Activated CD8-positive, alpha-beta T cell treated with anti-CD3 and anti-CD28 coated beads for 36 hours (primary cell): Measurements from ENCODE around the gene UBE2D4. TPM values are rescaled to one million over a fixed set of nuclear protein-coding genes. Genes with fewer than 3 reads are reported as not detected.

Experiments
- ATAC-seq: fragments of 200-7000 bp; cut with Tn5 transposase; one replicate; pipeline ENCODE4 v1.10.0; 2021; ENCODE audit warnings: mild to moderate bottlenecking, moderate library complexity
- CTCF ChIA-PET: fragments of 350-600 bp; sonication (Branson Sonifier 250); formaldehyde crosslinking; loops from one replicate; lab custom pipeline; 2021; ENCODE audit warnings: antibody characterized with exemption; lab: Charles Lee
- POLR2A ChIA-PET: fragments of 350-600 bp; sonication (Branson Sonifier 250); formaldehyde crosslinking; loops from one replicate; lab custom pipeline; 2021; ENCODE audit warnings: antibody characterized with exemption; lab: Charles Lee
- DNase-seq: peaks from one replicate; pipeline ENCODE4 v3.0.0-alpha.2; 2020
- H3K27ac Mint-ChIP-seq: one replicate; pipeline ENCODE4 v1.8.0; 2021; ENCODE audit warnings: mild to moderate bottlenecking, mixed read lengths
- H3K27me3 Mint-ChIP-seq: one replicate; pipeline ENCODE4 v1.8.0; 2021; ENCODE audit warnings: mixed read lengths
- H3K36me3 Mint-ChIP-seq: one replicate; pipeline ENCODE4 v1.8.0; 2021; ENCODE audit warnings: low read depth, mixed read lengths
- H3K4me1 Mint-ChIP-seq: one replicate; pipeline ENCODE4 v1.8.0; 2021; ENCODE audit warnings: low read depth, mixed read lengths
- H3K4me3 Mint-ChIP-seq: one replicate; pipeline ENCODE4 v1.8.0; 2021; ENCODE audit warnings: mild to moderate bottlenecking, moderate library complexity, mixed read lengths
- H3K9me3 Mint-ChIP-seq: one replicate; pipeline ENCODE4 v1.8.0; 2021; ENCODE audit warnings: mixed read lengths
- CTCF ChIP-seq: fragments of 200-600 bp; IDR thresholded peaks from one replicate; pipeline ENCODE4 v1.8.0; 2022; ENCODE audit warnings: antibody characterized with exemption, mild to moderate bottlenecking
- intact Hi-C: fragments of 100-400 bp; cut with micrococcal nuclease; formaldehyde crosslinking; loops from one replicate; pipeline ENCODE4 v1.10.0; 2022
- total RNA-seq, 2 experiments: library from RNA; stranded (reverse); gene quantifications; one replicate each; pipeline ENCODE4 v1.2.3, GENCODE V29; 2021

Gene UBE2D4
- total RNA-seq, 2 experiments from 2014 or later, result 8.8 to 10.2 TPM

GRCh38 chr7:43943417-43944187, 17.4 kb downstream of the UBE2D4 start:
- H3K27ac Mint-ChIP-seq, result no peak overlapping the region
- DNase-seq (no peak), ATAC-seq (no peak)
- ChIA-PET POLR2A (interaction anchor here (1.2 kb wide), 1 partner anchor 9 kb away, joined by 3 read pairs; no protein-coding TSS in a partner anchor), CTCF (interaction anchor here (1.0 to 1.5 kb wide), 2 partner anchors 17 to 104 kb away, joined by 3 read pairs; no protein-coding TSS in a partner anchor)
- TF ChIP-seq CTCF, result no peak
- H3K4me1 Mint-ChIP-seq, result no peaks in the 10 kb centered on the region
- no peaks in the 10 kb centered on the region for H3K27me3 Mint-ChIP-seq
- H3K36me3 Mint-ChIP-seq, result peaks cover 13% of the 10 kb centered on the region
- no peaks in the 10 kb centered on the region for H3K9me3 Mint-ChIP-seq
- intact Hi-C loops, result no loop called here
- H3K4me3 Mint-ChIP-seq, result no peak overlapping the region

- CTCF ChIA-PET, result interaction anchor here (1.5 kb wide), 1 partner anchor 17 kb away, joined by 3 read pairs; no protein-coding TSS in a partner anchor
- DNase-seq, result no peak
- POLR2A ChIA-PET, result interaction anchor here (0.8 kb wide), 2 partner anchors 10 to 68 kb away, joined by 3 read pairs; no protein-coding TSS in a partner anchor
- H3K27ac Mint-ChIP-seq, result no peak overlapping the region
- ATAC-seq, result no peak
- intact Hi-C loops, result no loop called here
- H3K4me3 Mint-ChIP-seq, result no peak overlapping the region
- H3K4me1 Mint-ChIP-seq, result no peaks in the 10 kb centered on the region
- no peak for TF ChIP-seq CTCF
- H3K27me3 Mint-ChIP-seq, result no peaks in the 10 kb centered on the region
- peaks cover 15% of the 10 kb centered on the region for H3K36me3 Mint-ChIP-seq
- no peaks in the 10 kb centered on the region for H3K9me3 Mint-ChIP-seq
These were observed 18.1 kb downstream of the UBE2D4 start for GRCh38 chr7:43944286-43944685.

GRCh38 chr7:43952028-43952427, 25.8 kb downstream of the UBE2D4 start:
- peak overlapping the region; percentile 30 for H3K27ac Mint-ChIP-seq
- DNase-seq (no peak), ATAC-seq (no peak)
- H3K9me3 Mint-ChIP-seq, result no peaks in the 10 kb centered on the region
- intact Hi-C loops, result no loop called here
- H3K4me1 Mint-ChIP-seq, result peaks cover 7% of the 10 kb centered on the region
- peaks cover 23% of the 10 kb centered on the region for H3K36me3 Mint-ChIP-seq
- ChIA-PET CTCF (no interaction called here), POLR2A (no interaction called here)
- H3K4me3 Mint-ChIP-seq, result no peak overlapping the region
- TF ChIP-seq CTCF, result no peak
- H3K27me3 Mint-ChIP-seq, result no peaks in the 10 kb centered on the region

GRCh38 chr7:43953071-43953470, 26.8 kb downstream of the UBE2D4 start:
- CTCF ChIA-PET, result no interaction called here
- Mint-ChIP-seq H3K36me3 (peaks cover 14% of the 10 kb centered on the region), H3K9me3 (no peaks in the 10 kb centered on the region), H3K27me3 (no peaks in the 10 kb centered on the region), H3K4me1 (peaks cover 7% of the 10 kb centered on the region), H3K4me3 (no peak overlapping the region), H3K27ac (no peak overlapping the region)
- DNase-seq (no peak), ATAC-seq (no peak)
- TF ChIP-seq CTCF, result no peak
- POLR2A ChIA-PET, result interaction anchor here (0.6 kb wide), 1 partner anchor 10 kb away, joined by 3 read pairs; no protein-coding TSS in a partner anchor
- intact Hi-C loops, result no loop called here
